ENCODE data around the gene LYPLA2.
"Not testable (repeated sequence)": the region's sequence is repeated elsewhere in the genome, so short reads cannot be mapped to it uniquely, and the experiment has no call there.

LYPLA2 gene

GRCh38 chr1:23791516-23792047, 637 bp downstream of the LYPLA2 start:
- Mint-ChIP-seq H3K36me3 (ENCODE audit: insufficient read depth) (peaks cover 58% of the 10 kb centered on the region), H3K27me3 (no peaks in the 10 kb centered on the region), H3K9me3 (no peaks in the 10 kb centered on the region), H3K27ac (peak overlapping the region; percentile 97 to 99), H3K4me1 (ENCODE audit: low read depth in 2 of 2) (peaks cover 24 to 27% of the 10 kb centered on the region in 2 donors), H3K4me3 (peak overlapping the region; percentile 94 to 99)
- ATAC-seq (replicated peaks) = peak; percentile 37
- DNase-seq = peak in 1 of 3 experiments; percentile 29

- H3K27ac Mint-ChIP-seq = peak overlapping the region; percentile 97 to 99
Measured at GRCh38 chr1:23792151-23792945, 1.4 kb downstream of the LYPLA2 start.

GRCh38 chr1:23793018-23793781, 2.3 kb downstream of the LYPLA2 start:
- Mint-ChIP-seq H3K27ac (peak overlapping the region in 1 of 2 donors; percentile 97), H3K4me3 (peak overlapping the region; percentile 35 to 43), H3K9me3 (no peaks in the 10 kb centered on the region), H3K36me3 (ENCODE audit: insufficient read depth) (peaks cover 46% of the 10 kb centered on the region), H3K4me1 (ENCODE audit: low read depth in 2 of 2) (peaks cover 24 to 27% of the 10 kb centered on the region in 2 donors), H3K27me3 (no peaks in the 10 kb centered on the region)
- ATAC-seq (replicated peaks) = peak; percentile 44
- DNase-seq = peak in 2 of 3 experiments; percentile 38 to 42

More at GRCh38 chr1:23792151-23792945, 1.4 kb downstream of the LYPLA2 start:
- no peak for DNase-seq
- peaks cover 50% of the 10 kb centered on the region for H3K36me3 Mint-ChIP-seq (ENCODE audit: insufficient read depth)
- H3K4me3 Mint-ChIP-seq = peak overlapping the region; percentile 94 to 99
- no peaks in the 10 kb centered on the region for H3K27me3 Mint-ChIP-seq
- peaks cover 24 to 27% of the 10 kb centered on the region in 2 donors for H3K4me1 Mint-ChIP-seq (ENCODE audit: low read depth in 2 of 2)
- no peak for ATAC-seq (replicated peaks)
- H3K9me3 Mint-ChIP-seq = no peaks in the 10 kb centered on the region

- DNase-seq = no peak
- H3K27ac Mint-ChIP-seq = peak overlapping the region in 1 of 2 donors; percentile 97
Measured at GRCh38 chr1:23793861-23794731, 3.2 kb downstream of the LYPLA2 start.

GRCh38 chr1:23794732-23795182, 3.8 kb downstream of the LYPLA2 start:
- not testable (repeated sequence) for H3K27me3 Mint-ChIP-seq; H3K4me3 Mint-ChIP-seq; ATAC-seq (replicated peaks); DNase-seq; H3K9me3 Mint-ChIP-seq
- Mint-ChIP-seq H3K4me1 (ENCODE audit: low read depth in 2 of 2) (peaks cover 26 to 40% of the 10 kb centered on the region in 2 donors), H3K27ac (peak overlapping the region in 1 of 2 donors; percentile 97), H3K36me3 (ENCODE audit: insufficient read depth) (peaks cover 42% of the 10 kb centered on the region)

More at GRCh38 chr1:23793861-23794731, 3.2 kb downstream of the LYPLA2 start:
- Mint-ChIP-seq H3K27me3 (no peaks in the 10 kb centered on the region), H3K4me1 (ENCODE audit: low read depth in 2 of 2) (peaks cover 24 to 34% of the 10 kb centered on the region in 2 donors), H3K9me3 (no peaks in the 10 kb centered on the region), H3K4me3 (no peak overlapping the region), H3K36me3 (ENCODE audit: insufficient read depth) (peaks cover 42% of the 10 kb centered on the region)
- no peak for ATAC-seq (replicated peaks)

- ATAC-seq (replicated peaks) (no peak), DNase-seq (no peak)
- no peak overlapping the region for H3K4me3 Mint-ChIP-seq
- H3K36me3 Mint-ChIP-seq (ENCODE audit: insufficient read depth) = peaks cover 40% of the 10 kb centered on the region
- no peaks in the 10 kb centered on the region for H3K9me3 Mint-ChIP-seq
- H3K4me1 Mint-ChIP-seq (ENCODE audit: low read depth in 2 of 2) = peaks cover 21 to 34% of the 10 kb centered on the region in 2 donors
- H3K27ac Mint-ChIP-seq = no peak overlapping the region
- no peaks in the 10 kb centered on the region for H3K27me3 Mint-ChIP-seq
Measured at GRCh38 chr1:23795676-23796465, 4.9 kb downstream of the LYPLA2 start.

- Mint-ChIP-seq H3K27ac (peak overlapping the region; percentile 28 to 77), H3K27me3 (no peaks in the 10 kb centered on the region), H3K4me3 (no peak overlapping the region), H3K4me1 (ENCODE audit: low read depth in 2 of 2) (peaks cover 13 to 31% of the 10 kb centered on the region in 2 donors), H3K9me3 (no peaks in the 10 kb centered on the region), H3K36me3 (ENCODE audit: insufficient read depth) (peaks cover 37% of the 10 kb centered on the region)
- ATAC-seq (replicated peaks) = no peak
- no peak for DNase-seq
Measured at GRCh38 chr1:23796466-23797271, 5.7 kb downstream of the LYPLA2 start.

GRCh38 chr1:23797478-23798448, 6.8 kb downstream of the LYPLA2 start:
- Mint-ChIP-seq H3K4me1 (ENCODE audit: low read depth in 2 of 2) (peaks cover 4 to 26% of the 10 kb centered on the region in 2 donors), H3K36me3 (ENCODE audit: insufficient read depth) (peaks cover 34% of the 10 kb centered on the region), H3K27ac (peak overlapping the region in 1 of 2 donors; percentile 38), H3K4me3 (no peak overlapping the region), H3K9me3 (no peaks in the 10 kb centered on the region), H3K27me3 (no peaks in the 10 kb centered on the region)
- ATAC-seq (replicated peaks) (no peak), DNase-seq (no peak)

- peak overlapping the region in 1 of 2 donors; percentile 79 for H3K4me3 Mint-ChIP-seq
- ATAC-seq (replicated peaks) (no peak), DNase-seq (no peak)
- peaks cover 31% of the 10 kb centered on the region for H3K36me3 Mint-ChIP-seq (ENCODE audit: insufficient read depth)
- peak overlapping the region in 1 of 2 donors; percentile 37 for H3K27ac Mint-ChIP-seq
- H3K4me1 Mint-ChIP-seq (ENCODE audit: low read depth in 2 of 2) = peaks cover 4 to 21% of the 10 kb centered on the region in 2 donors
- no peaks in the 10 kb centered on the region for H3K9me3 Mint-ChIP-seq
- H3K27me3 Mint-ChIP-seq = no peaks in the 10 kb centered on the region
Measured at GRCh38 chr1:23798662-23799142, 7.8 kb downstream of the LYPLA2 start.

- ATAC-seq (replicated peaks) = no peak
- Mint-ChIP-seq H3K4me3 (peak overlapping the region; percentile 79 to 84), H3K36me3 (ENCODE audit: insufficient read depth) (peaks cover 28% of the 10 kb centered on the region), H3K9me3 (no peaks in the 10 kb centered on the region), H3K27me3 (no peaks in the 10 kb centered on the region), H3K4me1 (ENCODE audit: low read depth in 2 of 2) (peaks cover 4 to 23% of the 10 kb centered on the region in 2 donors), H3K27ac (peak overlapping the region in 1 of 2 donors; percentile 37)
- DNase-seq = no peak
Measured at GRCh38 chr1:23799255-23799569, 8.3 kb downstream of the LYPLA2 start.
